GM18498 (cell line): ENCODE results near the gene COL5A1.

Source experiments
- ATAC-seq: cut with Tn5 transposase; IDR thresholded peaks from one replicate; pipeline ENCODE4 v1.9.1; 2021; ENCODE audit warnings: mild to moderate bottlenecking, moderate library complexity; ENCODE audit not compliant: unreplicated experiment

The COL5A1 gene

DNA sequence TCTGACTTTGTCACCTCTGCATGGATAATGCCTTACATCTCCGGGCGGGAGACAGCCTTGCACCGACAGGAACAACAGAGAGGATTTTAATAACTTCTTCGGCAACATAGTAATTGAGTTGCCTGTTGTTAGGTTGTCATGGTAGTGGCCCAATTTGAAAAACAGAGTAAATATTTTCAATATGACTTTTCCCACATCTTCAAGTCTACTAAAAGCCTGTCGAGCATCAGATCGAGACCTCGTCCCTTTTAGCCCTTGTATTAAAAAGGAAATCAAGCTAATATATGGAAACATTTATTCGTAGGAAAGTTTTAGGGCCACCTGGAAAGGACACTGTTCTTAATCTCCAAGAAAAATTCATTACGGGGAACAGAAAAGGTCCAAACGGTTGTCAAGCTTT is 168.2 kb downstream of the COL5A1 start:
- no peak for ATAC-seq

DNA sequence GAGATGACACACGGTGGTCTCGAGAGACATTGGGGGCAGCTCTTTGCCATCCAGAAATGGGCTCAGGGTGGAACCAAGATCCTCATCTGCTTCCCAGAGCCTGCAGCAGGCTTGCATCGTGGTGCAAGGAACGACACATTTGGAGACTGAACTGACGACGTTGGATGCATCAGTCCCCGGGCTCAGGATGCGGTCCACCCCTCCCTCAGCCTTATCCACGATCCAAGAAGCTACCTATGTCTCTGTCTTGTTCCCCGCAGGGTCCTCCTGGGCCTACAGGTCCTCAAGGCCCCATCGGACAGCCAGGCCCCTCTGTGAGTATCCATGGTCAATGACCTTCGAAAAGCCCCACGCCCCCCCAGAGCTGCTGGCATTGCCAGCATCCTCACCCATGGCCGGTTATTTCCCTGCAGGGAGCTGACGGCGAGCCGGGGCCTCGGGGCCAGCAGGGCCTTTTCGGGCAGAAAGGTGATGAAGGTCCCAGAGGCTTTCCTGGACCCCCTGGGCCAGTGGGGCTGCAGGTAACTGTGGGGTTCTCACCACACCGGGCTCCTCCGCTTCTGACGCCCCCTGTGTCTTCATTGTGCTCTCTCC is 169.6 kb downstream of the COL5A1 start:
- ATAC-seq: no peak

DNA sequence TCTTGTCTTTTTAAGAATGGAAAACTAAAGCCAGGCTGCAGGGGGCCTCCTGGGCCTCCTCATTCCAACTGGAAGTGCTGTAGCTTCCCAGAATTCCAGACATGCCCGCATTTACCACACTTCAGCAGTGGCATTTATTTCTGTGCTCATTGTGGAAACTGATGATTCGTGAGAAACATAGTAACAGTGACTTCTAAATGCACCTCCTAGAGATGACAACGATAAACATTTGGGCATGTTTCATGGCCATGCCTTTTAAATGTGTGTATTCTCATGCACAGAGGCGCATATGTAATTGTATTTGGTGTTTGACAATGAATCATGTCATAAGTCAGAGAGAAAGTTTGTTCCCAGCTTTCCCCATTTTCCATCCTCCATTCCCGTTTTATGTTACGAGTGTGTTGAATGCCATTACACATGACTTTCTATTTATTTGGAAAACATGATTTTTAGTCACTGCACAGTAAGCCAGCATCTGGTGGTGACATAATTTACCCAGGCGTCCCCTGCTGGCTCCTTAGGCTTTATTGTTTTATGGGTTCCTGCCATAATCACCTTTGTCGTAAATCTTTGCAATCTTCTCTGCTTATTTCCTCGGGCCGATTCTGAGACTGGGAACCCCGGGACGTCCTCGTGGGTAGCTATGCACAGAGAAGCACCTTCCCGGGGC is 170.2 kb downstream of the COL5A1 start:
- no peak for ATAC-seq

DNA sequence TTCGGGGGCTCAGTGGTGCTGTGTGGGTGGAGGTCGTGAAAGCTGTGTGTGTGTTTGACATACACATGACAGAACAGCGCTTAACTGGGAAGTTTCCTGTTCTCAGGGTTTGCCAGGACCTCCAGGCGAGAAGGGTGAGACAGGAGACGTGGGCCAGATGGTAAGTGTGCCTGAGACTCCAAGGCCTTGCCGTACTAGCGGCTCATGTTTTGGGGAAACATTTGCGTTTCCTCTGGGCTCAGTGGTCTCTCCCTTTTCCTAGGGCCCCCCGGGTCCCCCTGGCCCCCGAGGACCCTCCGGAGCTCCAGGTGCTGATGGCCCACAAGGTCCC is 170.7 kb downstream of the COL5A1 start:
- no peak for ATAC-seq

DNA sequence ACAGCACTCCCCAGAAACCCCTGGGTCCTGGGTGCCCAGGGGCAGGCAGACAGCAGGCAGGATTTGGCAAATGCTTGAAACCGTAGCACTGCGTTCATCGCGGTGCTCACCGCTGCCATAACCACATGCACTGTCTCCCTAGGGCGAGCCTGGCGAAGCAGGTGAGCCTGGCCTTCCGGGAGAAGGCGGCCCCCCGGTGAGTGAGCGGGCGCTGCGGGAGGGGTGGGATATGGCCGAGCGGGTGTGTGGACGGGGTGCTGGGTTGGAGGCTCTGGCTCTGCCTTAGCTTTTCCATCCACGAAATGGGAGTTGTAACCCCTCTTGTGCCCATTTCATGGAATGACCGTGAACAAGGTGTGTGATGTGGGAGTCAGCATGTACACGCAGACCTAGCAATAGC is 172.2 kb downstream of the COL5A1 start:
- ATAC-seq: no peak

DNA sequence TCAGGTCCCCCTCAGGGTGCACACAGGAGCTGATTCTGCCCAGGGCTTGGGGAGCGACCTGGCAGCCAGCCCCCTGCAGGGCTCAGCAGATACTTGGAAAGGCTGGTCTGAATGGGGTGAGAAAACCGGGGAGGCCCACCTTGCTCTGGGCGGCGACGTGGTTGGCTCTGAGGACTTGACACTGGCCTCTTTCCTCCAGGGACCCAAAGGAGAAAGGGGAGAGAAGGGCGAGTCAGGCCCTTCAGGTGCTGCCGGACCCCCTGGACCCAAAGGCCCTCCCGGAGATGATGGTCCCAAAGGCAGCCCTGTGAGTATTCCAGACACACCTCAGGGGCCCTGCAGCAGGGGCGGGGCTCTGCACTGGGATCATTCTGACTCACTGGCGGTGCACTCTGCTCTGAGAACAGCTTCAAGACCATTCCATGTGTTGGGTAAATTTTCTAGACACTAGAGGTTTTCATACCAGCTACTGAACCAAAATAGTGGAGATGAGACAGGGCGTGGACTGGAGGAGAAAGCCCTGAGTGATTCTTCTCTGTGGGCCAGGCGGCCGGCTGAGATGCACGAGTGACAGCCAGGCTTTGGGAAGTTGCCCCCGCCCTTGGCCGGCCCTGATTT is 173.1 kb downstream of the COL5A1 start:
- ATAC-seq: no peak

DNA sequence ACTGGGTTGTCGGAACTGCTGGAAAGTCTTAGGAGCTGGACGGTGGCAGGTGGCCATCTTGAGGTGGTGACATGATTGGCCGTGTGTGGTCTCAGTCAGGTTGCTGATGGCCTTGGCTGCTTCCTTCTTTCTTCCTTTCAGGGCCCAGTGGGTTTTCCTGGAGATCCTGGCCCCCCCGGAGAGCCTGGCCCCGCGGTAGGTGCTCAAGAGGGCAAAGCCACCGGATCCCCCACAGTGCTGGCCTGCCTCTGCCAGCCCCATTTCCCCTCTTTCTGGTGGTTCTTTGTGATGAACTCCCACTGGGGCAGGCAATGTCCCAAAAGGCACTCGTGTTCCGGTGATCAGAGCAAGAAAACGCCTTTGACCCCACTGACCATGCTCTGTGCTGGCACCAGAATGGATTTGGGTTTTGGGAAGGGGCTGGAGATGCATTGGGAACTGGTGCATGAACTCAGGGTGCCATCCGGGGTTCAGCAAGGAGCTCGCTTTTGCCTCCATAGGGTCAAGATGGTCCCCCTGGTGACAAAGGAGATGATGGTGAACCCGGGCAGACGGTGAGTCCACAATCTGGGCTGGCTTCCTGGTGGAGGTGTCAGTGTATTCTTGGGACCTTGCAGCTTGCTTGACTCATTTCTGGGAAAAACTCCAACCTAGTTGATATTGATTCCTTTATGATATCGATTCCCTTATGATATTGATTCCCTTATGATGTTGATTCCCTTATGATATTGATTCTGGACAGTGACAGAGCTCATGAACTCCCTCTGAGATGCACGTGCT is 174.0 kb downstream of the COL5A1 start:
- no peak for ATAC-seq

DNA sequence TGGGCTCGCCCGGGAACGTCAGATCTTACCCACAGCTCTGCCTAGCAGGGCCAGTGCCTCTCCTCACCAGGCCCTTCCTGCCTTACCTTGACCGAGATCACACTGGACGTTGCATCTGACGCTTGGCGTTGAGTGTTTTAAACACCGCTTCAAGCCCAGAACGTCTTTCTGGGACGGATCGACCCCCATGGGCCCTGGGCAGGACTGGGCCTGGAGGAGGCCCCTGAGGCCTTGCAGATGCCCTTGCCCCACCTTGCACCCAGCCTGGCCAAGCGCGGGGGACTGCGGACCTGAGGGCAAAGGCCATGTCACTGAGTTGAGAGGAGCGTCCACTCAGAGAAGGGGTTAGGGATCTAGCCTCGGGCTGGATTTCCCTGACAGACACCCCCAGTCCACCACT is 174.7 kb downstream of the COL5A1 start:
- no peak for ATAC-seq

DNA sequence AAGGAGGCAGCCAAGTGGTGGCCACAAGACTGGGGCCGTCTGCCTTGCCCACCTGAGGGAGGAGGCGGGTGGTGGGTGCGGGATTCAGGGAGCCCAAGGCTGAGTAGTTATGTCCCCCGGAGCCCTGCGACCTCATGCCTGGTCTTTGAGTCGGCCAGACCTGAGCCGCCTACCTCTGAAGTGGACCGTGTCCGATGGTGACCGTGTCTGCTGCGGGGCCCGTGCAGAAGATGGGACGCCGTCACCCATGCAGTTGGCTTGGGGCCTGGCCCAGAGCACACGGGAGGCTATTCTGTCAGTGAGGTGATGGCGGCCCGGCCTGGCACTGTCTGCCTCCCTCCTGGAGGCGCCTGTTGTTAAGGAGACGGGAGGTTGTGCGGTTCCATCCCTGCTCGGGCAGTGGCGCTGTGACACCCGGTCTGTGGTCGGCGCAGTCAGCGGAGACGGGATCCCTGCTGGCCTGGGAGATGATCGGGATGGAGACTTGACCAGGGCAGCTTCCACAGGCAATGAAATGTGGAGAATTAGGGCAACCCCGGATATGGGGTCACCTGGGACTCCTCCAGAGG is 176.5 kb downstream of the COL5A1 start:
- no peak for ATAC-seq

DNA sequence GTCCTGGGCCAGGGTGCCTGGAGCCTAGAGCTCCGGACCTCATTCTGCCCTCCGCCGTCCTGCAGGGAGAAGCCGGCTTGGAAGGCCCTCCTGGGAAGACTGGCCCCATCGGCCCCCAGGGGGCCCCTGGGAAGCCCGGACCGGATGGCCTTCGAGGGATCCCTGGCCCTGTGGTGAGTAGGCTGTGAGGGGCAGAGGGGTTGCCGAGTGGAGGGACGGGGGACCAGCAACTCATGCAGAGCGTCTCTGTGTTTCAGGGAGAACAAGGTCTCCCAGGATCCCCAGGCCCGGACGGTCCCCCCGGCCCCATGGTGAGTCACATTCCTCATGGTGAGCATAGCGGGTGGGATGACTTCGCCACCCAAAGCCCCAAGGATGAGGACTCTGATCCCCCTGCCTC is 177.0 kb downstream of the COL5A1 start:
- ATAC-seq: no peak

DNA sequence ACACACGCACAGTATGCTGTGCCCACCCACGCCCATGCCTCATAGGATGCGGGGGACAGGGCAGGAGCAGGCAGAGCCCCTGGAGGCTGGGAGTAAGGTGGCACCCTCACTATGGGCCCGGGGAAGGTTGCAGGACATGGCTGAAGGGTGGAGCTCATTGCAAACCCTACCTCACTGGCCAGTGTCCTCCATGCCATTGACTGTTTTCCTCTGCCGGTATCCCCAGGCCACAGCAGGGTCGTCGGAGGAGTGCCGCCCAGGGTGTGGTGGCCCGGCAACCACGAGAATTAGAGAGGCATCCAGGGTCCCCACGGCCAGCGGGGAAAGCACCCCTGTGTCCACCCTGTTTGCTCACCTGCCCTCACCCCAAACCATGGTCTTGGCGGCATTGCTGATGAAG is 179.3 kb downstream of the COL5A1 start:
- no peak for ATAC-seq

DNA sequence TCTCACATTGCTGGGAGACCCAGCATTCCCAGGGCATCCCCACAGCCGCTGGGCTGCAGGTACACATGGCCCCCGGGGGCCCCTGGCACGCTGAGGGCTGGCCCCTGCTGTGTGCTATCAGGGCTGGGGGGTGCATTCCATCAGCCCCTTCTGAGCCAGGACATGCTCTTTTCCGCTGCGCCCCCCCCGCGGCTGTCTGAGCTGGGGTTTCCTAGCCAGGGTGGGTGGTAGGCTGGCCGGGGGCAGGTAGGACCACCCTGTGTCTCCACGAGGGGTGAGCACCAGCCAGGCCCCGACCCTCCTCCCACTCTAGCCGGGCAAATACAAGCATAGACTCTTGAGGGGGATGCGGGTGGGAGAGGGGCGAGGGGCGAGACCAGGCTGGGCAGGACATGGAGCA is 180.9 kb downstream of the COL5A1 start:
- ATAC-seq: no peak

DNA sequence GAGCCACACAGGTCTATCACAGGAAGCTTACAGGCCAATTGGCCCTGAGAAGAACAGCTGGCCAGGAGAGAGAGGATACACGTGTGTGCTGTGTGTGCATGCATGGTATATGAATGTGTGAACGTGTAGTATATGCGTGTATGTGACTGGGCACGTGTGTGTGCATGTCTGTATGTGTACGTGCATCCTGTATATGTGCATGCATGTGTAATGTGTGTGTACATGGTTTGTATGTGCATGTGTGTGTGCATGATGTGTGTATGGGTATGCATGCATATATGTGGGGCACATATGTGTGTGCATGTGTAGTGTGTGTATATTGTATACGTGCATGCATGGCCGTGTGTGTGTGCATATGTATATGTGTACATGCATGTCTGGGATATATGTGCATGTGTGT is 182.0 kb downstream of the COL5A1 start:
- no peak for ATAC-seq

DNA sequence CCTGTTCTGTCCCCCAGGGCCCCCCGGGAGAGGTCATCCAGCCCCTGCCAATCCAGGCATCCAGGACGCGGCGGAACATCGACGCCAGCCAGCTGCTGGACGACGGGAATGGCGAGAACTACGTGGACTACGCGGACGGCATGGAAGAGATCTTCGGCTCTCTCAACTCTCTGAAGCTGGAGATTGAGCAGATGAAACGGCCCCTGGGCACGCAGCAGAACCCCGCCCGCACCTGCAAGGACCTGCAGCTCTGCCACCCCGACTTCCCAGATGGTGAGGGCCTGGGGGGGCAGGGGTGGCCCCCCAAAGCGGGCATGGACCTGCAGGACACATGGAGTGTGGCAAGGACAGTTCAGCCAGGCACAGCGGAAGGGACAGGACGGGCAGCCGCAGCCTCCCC is 183.0 kb downstream of the COL5A1 start:
- no peak for ATAC-seq

DNA sequence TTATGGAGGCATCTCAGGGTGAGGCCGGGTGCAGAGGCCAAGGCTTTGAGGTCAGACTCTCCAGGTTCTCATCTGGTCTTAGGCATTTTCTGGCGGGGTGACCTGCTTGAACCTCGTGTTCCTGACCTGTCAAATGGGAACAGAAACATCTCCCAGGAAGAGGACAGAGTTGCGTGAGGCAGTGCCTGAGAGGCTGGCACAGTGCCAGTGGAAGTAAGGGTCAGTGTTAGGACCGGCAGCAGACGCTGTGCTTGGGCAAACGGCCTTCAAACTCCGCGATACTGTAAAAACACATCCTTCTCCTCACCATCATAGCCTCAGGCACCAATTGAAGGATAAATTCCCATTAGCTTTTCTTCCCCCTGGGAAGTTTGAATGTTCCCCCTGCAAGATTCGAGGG is 183.4 kb downstream of the COL5A1 start:
- no peak for ATAC-seq

DNA sequence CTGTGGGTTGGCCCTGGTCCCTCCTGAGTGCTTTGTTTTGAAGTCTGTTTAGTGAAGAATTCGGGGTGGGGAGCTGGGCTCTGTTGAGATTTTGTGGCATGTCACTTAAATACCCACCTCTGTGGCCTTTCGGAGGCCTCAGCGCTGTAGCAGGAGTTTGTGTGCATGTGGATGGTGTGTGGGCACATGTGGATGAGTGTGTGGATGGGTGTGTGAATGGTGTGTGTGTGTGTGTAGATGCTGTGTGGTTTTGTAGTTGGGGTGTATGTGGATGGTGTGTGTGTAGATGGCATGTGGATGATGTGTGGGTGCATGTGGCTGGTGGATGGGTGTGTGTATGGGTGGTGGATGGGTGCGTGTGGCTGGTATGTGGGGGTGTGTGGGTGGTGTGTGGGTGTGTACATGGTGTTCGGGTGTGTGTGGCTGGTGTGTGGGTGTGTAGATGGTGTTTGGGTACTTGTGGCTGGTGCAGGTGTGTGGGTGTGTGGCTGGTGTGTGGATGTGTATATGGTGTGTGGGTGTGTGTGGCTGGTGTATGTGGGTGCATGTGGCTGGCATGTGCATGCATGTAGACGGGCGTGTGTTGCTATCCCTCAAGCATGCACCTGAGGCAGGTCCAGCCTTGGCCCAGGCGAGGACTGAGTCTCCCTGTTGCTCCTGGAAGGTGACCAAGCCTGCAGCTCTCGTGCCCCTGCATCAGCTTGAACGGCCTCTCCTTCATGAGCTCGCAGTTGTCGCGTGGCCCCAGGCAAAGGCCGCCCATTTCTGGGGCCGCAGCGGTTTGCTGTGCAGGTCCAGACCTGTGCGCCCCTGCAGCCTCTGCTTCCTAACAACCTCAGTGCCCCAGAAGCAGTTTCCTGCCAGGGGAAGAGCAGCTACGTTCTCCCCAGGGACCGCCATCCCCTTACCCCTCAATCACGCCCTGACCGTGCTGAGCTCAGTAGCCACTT is 185.0 kb downstream of the COL5A1 start:
- no peak for ATAC-seq

DNA sequence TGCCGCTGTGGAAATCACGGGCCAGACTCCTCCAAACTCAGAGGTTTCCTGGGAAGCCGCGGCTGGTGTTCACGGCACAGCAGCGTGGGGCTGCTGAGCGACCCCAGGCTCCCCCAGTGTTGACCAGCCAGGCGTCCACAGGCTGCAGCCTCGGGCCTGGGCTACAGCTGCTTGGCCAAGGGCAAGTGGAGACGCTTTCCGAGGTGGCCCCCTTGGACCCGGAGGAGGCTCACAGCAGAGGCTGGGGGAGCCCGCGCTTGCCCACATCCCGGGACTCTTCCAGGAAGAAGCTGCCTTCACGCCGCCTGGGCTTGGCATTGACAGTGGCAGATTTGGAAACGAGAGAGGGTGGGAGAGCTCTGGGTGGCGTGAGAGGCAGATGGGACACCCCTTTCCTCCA is 186.0 kb downstream of the COL5A1 start:
- ATAC-seq: no peak

DNA sequence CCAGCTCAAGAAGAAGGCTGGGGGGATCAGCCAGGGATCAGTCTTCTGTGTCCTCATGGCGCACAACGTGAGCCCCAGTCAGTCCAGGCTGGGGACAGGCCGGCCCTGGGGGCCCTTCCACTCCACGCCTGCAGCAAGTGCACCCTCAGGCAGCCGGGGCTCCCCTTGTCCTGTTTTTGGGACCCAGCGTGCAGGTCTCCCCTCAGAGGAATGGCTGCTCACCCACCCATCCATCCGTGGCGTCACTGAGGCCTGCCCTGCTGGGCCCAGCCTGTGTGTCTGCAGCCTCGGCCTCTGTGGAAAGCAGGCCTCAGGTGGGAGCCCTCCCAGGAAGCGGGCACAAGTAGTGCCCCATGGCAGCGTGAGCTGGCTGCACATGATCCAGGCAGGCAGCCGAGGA is 186.4 kb downstream of the COL5A1 start:
- no peak for ATAC-seq

DNA sequence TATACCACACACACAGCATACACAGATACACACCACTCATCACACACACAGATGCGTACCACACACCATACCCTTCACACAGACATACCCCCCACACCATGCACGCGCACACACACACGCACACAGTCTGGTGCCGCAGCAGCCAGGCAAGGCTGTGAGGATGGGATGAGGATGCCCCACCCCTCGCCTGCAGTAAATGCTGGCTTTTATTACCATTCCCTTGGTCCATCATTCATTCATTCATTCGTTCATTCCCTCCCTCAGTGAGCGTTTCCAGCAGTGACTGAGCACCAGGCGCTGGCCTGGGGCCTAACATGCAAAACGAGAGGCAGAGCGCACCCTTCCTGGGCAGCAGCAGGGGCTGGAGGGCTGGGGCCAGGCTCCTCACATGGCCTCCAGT is 187.3 kb downstream of the COL5A1 start:
- no peak for ATAC-seq

DNA sequence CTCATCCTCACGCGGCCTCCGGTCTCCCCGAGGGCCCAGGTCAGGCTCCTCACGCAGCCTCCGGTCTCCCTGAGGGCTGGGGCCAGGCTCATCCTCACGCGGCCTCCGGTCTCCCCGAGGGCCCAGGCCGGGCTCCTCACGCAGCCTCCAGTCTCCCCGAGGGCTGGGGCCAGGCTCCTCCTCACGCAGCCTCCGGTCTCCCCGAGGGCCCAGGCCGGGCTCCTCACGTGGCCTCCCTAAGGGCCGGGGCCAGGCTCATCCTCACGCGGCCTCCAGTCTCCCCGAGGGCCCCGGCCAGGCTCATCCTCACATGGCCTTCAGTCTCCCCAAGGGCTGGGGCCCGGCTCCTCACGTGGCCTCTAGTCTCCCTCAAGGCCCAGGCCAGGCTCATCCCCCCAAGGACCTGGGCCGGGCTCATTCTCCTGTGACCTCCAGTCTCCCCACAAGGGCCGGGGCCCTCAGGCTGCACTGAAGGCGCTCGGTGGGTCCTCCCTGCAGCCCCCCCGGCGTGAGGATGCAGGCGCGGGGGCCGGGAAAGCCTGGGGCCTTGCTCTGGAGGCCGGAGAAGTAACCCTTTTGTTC is 187.8 kb downstream of the COL5A1 start:
- no peak for ATAC-seq
